HepG2 (cell line): Measurements from ENCODE around the gene RGS7. TPM values are rescaled to one million over a fixed set of nuclear protein-coding genes. Genes with fewer than 3 reads are reported as not detected.

Source experiments
- ATAC-seq: fragments of 200-7000 bp; cut with Tn5 transposase; 3 replicates; pipeline ENCODE4 v1.9.1; 2020; ENCODE audit warnings: mild to moderate bottlenecking, moderate library complexity
- BruUV-seq: library from RNA; stranded (reverse); fragments of 400-500 nt; replicated peaks from 2 replicates; lab custom pipeline; 2021; lab: Mats Ljungman, UMichigan
- CTCF ChIA-PET: fragments of 300-600 bp; formaldehyde crosslinking; extraction: SDS; loops from one replicate; lab custom pipeline; 2021; ENCODE audit warnings: low total read pairs, inconsistent platforms, low intra/inter-chr PET ratio; lab: Yijun Ruan, JAX
- POLR2A ChIA-PET: fragments of 350-600 bp; sonication (Branson Sonifier 250); formaldehyde crosslinking; loops from one replicate; lab custom pipeline; 2020; ENCODE audit warnings: antibody characterized with exemption, inconsistent platforms; lab: Yijun Ruan, JAX
- DNase-seq: peaks from one replicate; pipeline ENCODE4 v3.0.0-alpha.2; 2015; ENCODE audit warnings: low spot score
- FAIRE-seq: peaks from 3 replicates; lab custom pipeline; 2011; peaks lifted over from hg19 to GRCh38; lab: Jason Lieb, UNC
- H2AFZ ChIP-seq: one replicate; pipeline ENCODE4 v1.6.1; 2011; ENCODE audit warnings: low read length, inconsistent platforms
- H3K27ac ChIP-seq: fragments of 300-600 bp; 3 replicates; pipeline ENCODE4 v1.8.0; 2011; ENCODE audit warnings: mixed run types, mild to moderate bottlenecking, mixed read lengths, low read length, inconsistent platforms; ENCODE audit not compliant: insufficient read depth; ENCODE audit errors: extremely low read length
- H3K27me3 ChIP-seq, 2 experiments: fragments of 200-600 bp in 1 of 2; 2 replicates in 1 of 2; 3 replicates in 1 of 2; pipeline versions ENCODE4 v1.6.0 to v1.8.0; 2011; ENCODE audit warnings: low read length in 2 of 2, mild to moderate bottlenecking in 2 of 2, moderate library complexity in 2 of 2, inconsistent platforms in 1 of 2; ENCODE audit not compliant: insufficient read depth in 2 of 2, control insufficient read depth in 1 of 2
- H3K36me3 ChIP-seq, 2 experiments: fragments of 200-600 bp in 1 of 2; replicated peaks in 1 of 2; 2 replicates in 1 of 2; 3 replicates in 1 of 2; pipeline versions ENCODE4 v1.5.1 to v1.8.0; 2011; ENCODE audit warnings: low read length in 2 of 2, inconsistent platforms in 1 of 2; ENCODE audit not compliant: insufficient read depth in 2 of 2, control insufficient read depth in 1 of 2
- H3K4me1 ChIP-seq: 2 replicates; pipeline ENCODE4 v1.5.1; 2012; ENCODE audit warnings: low read length, inconsistent platforms; ENCODE audit not compliant: insufficient read depth
- H3K4me2 ChIP-seq: 2 replicates; pipeline ENCODE4 v1.6.0; 2011; ENCODE audit warnings: low read depth, low read length, inconsistent platforms
- H3K4me3 ChIP-seq, 3 experiments: fragments of 200-600 bp in 1 of 3; sonication (generic), shearing (Covaris generic) in 1 of 3; replicated peaks in 1 of 3; 2 replicates each; pipeline ENCODE4 v1.5.1; 2011 to 2016; ENCODE audit warnings: low read length in 3 of 3, inconsistent platforms in 2 of 3, low read depth in 2 of 3, mild to moderate bottlenecking in 2 of 3, control low read depth in 1 of 3, mixed read lengths in 1 of 3; ENCODE audit not compliant: insufficient read depth in 1 of 3
- H3K79me2 ChIP-seq: one replicate; pipeline ENCODE4 v1.6.1; 2011; ENCODE audit warnings: low read length, inconsistent platforms; ENCODE audit not compliant: insufficient read depth
- H3K9ac ChIP-seq: 2 replicates; pipeline ENCODE4 v1.6.0; 2011; ENCODE audit warnings: mild to moderate bottlenecking, low read depth, low read length, inconsistent platforms; ENCODE audit not compliant: insufficient read depth
- H3K9me3 ChIP-seq: 2 replicates; pipeline ENCODE4 v1.5.1; 2012; ENCODE audit warnings: mild to moderate bottlenecking, low read length
- H4K20me1 ChIP-seq: 2 replicates; pipeline ENCODE4 v1.6.0; 2011; ENCODE audit warnings: inconsistent platforms, mild to moderate bottlenecking, low read length, moderate library complexity; ENCODE audit not compliant: insufficient read depth
- BCL6 ChIP-seq: IDR thresholded peaks from 2 replicates; pipeline ENCODE4 v1.6.1; 2016; ENCODE audit warnings: missing genetic modification reagents, missing compliant biosample characterization
- DMAP1 ChIP-seq: IDR thresholded peaks from 2 replicates; pipeline ENCODE4 v1.6.1; 2016
- FOXJ3 ChIP-seq: sonication (generic); formaldehyde crosslinking; IDR thresholded peaks from 2 replicates; pipeline ENCODE4 v1.4.0; 2020; ENCODE audit warnings: missing genetic modification reagents, mild to moderate bottlenecking, borderline replicate concordance
- HMG20A ChIP-seq: IDR thresholded peaks from 2 replicates; pipeline ENCODE4 v1.6.1; 2016; ENCODE audit warnings: borderline replicate concordance
- HNF4A ChIP-seq: sonication (generic); formaldehyde crosslinking; IDR thresholded peaks from 2 replicates; pipeline ENCODE4 v1.4.0; 2020; ENCODE audit warnings: missing genetic modification reagents
- IKZF1 ChIP-seq: fragments of 450-650 bp; IDR thresholded peaks from 2 replicates; pipeline ENCODE4 v1.7.1; 2016
- NKX3-1 ChIP-seq: sonication (generic); formaldehyde crosslinking; IDR thresholded peaks from 2 replicates; pipeline ENCODE4 v1.5.0; 2020; ENCODE audit warnings: missing genetic modification reagents
- POLR2G ChIP-seq: fragments of 200-400 bp; formaldehyde crosslinking; IDR thresholded peaks from 2 replicates; pipeline ENCODE4 v1.6.1; 2018; ENCODE audit warnings: mild to moderate bottlenecking, low read depth, low read length, moderate library complexity
- RARG ChIP-seq: sonication (generic); formaldehyde crosslinking; IDR thresholded peaks from 2 replicates; pipeline ENCODE4 v1.4.0; 2020; ENCODE audit warnings: low read depth, mild to moderate bottlenecking, missing genetic modification reagents
- RBM22 ChIP-seq: fragments of 200-400 bp; formaldehyde crosslinking; optimal IDR thresholded peaks from 2 replicates; pipeline ENCODE3; 2017; ENCODE audit warnings: mild to moderate bottlenecking, low read length, moderate library complexity
- TCF7 ChIP-seq: sonication (generic); IDR thresholded peaks from 2 replicates; pipeline ENCODE4 v1.6.1; 2016; ENCODE audit warnings: antibody characterized with exemption, low read depth
- THAP11 ChIP-seq: IDR thresholded peaks from 2 replicates; pipeline ENCODE4 v1.6.1; 2016; ENCODE audit warnings: missing biosample characterization, missing genetic modification reagents
- ZBTB42 ChIP-seq: sonication (generic); formaldehyde crosslinking; IDR thresholded peaks from 2 replicates; pipeline ENCODE4 v1.5.0; 2020; ENCODE audit warnings: mild to moderate bottlenecking, missing genetic modification reagents
- ZNF232 ChIP-seq: sonication (generic); formaldehyde crosslinking; IDR thresholded peaks from 2 replicates; pipeline ENCODE4 v1.4.0; 2020; ENCODE audit warnings: missing genetic modification reagents, borderline replicate concordance
- ZNF282 ChIP-seq: fragments of 450-650 bp; IDR thresholded peaks from 2 replicates; pipeline ENCODE4 v1.6.1; 2018; ENCODE audit not compliant: partially characterized antibody
- ZNF616 ChIP-seq: sonication (generic); formaldehyde crosslinking; IDR thresholded peaks from 2 replicates; pipeline ENCODE4 v1.5.0; 2020; ENCODE audit warnings: low read depth, mild to moderate bottlenecking, missing genetic modification reagents
- WGBS: methylation state at CpG from one replicate; pipeline ENCODE4 v1.1.6; 2017; ENCODE audit warnings: low lambda C conversion rate; 5-methylcytosine and 5-hydroxymethylcytosine counted together
- in situ Hi-C: cut with HindIII; loops from 2 replicates; pipeline ENCODE4 v1.10.0; 2017; ENCODE audit warnings: low pct_unique_long_range_greater_than_20kb; ENCODE audit not compliant: extremely low pct_ligation_motif_present
- intact Hi-C: fragments of 100-400 bp; cut with micrococcal nuclease; formaldehyde crosslinking; loops from one replicate; pipeline ENCODE4 v1.10.0; 2022; ENCODE audit not compliant: unreplicated experiment
- polyA plus RNA-seq, 8 experiments: library from polyadenylated mRNA; depleted of rRNA in 3 of 8; stranded (reverse) in 7 of 8; unstranded in 1 of 8; fragments of >200 nt; fragmentation: Illumina TruSeq in 4 of 8; extraction: Trizol in 4 of 8; gene quantifications; 2 replicates each; pipeline versions ENCODE4 v1.2.1 to v1.2.3, GENCODE V29; 2011 to 2016; ENCODE audit warnings: low read depth in 4 of 8, missing spikeins in 1 of 8, mixed read lengths in 1 of 8; ENCODE audit not compliant: insufficient read depth in 1 of 8
- total RNA-seq, 5 experiments: library from RNA; depleted of rRNA; stranded (reverse); fragments of >200 nt; fragmentation: Illumina TruSeq; extraction: Trizol; gene quantifications; 2 replicates each; pipeline ENCODE4 v1.2.3, GENCODE V29; 2016; ENCODE audit warnings: low read depth in 1 of 5
- TF ChIP-seq, protein P1 (sequence below): sonication (generic); formaldehyde crosslinking; IDR thresholded peaks from 2 replicates; pipeline ENCODE4 v1.4.0; 2020; ENCODE audit warnings: missing genetic modification reagents, borderline replicate concordance
- TF ChIP-seq, protein P2 (sequence below): sonication (generic); formaldehyde crosslinking; IDR thresholded peaks from 2 replicates; pipeline ENCODE4 v1.9.0; 2021; ENCODE audit warnings: missing genetic modification reagents, borderline replicate concordance
- TF ChIP-seq, protein P3 (sequence below): sonication (generic); formaldehyde crosslinking; IDR thresholded peaks from 2 replicates; pipeline ENCODE4 v1.5.0; 2020; ENCODE audit warnings: missing genetic modification reagents, mild to moderate bottlenecking, borderline replicate concordance

Gene RGS7
- total and polyA plus RNA-seq, 2 of the 13 experiments (the other 11 are each of a cell fraction or from before 2014, with no cell fraction given) = not detected

DNA sequence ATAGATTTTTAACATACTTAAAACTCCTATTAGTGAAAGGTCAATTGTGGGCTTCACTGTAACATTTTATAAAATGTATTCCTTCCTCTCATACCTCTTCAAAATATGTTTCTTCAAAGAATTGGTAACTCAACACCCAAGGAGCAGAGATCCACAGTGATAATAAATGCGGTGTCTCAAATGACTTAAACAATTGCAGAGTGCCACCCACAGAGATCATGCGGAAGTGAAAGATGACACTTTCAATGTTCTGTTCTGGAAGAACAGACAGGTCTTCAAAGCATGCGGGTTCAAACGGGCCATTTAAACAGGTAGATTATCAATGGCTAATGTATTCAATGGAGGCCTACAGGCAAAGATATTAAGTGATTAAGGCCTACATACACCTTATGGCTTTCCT, 588.0 kb downstream of the RGS7 start:
- FAIRE-seq = no peak
- Histone ChIP-seq H3K4me1 (no peaks in the 10 kb centered on the region), H3K9ac (no peak overlapping the region), H3K27me3 (no peaks in the 10 kb centered on the region; a peak in 1 of 5 replicates), H3K36me3 (no peaks in the 10 kb centered on the region), H4K20me1 (no peaks in the 10 kb centered on the region), H3K27ac (no peak overlapping the region), H3K4me3 (no peak overlapping the region), H2AFZ (no peak overlapping the region), H3K4me2 (no peak overlapping the region), H3K79me2 (no peaks in the 10 kb centered on the region), H3K9me3 (no peaks in the 10 kb centered on the region)
- intact Hi-C loops = no loop called here
- BruUV-seq = no TSS peak
- 30% methylated on average over 4 of the region's 4 CpGs for WGBS
- ATAC-seq = no peak
- in situ Hi-C loops = no loop called here
- CTCF ChIA-PET = no interaction called here
- DNase-seq = no peak
- POLR2A ChIA-PET = no interaction called here
- TF ChIP-seq, protein P1, sequence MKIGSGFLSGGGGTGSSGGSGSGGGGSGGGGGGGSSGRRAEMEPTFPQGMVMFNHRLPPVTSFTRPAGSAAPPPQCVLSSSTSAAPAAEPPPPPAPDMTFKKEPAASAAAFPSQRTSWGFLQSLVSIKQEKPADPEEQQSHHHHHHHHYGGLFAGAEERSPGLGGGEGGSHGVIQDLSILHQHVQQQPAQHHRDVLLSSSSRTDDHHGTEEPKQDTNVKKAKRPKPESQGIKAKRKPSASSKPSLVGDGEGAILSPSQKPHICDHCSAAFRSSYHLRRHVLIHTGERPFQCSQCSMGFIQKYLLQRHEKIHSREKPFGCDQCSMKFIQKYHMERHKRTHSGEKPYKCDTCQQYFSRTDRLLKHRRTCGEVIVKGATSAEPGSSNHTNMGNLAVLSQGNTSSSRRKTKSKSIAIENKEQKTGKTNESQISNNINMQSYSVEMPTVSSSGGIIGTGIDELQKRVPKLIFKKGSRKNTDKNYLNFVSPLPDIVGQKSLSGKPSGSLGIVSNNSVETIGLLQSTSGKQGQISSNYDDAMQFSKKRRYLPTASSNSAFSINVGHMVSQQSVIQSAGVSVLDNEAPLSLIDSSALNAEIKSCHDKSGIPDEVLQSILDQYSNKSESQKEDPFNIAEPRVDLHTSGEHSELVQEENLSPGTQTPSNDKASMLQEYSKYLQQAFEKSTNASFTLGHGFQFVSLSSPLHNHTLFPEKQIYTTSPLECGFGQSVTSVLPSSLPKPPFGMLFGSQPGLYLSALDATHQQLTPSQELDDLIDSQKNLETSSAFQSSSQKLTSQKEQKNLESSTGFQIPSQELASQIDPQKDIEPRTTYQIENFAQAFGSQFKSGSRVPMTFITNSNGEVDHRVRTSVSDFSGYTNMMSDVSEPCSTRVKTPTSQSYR = no peak
- TF ChIP-seq RBM22 (no peak), ZBTB42 (CRISPR knock-in tag) (no peak), ZNF616 (CRISPR knock-in tag) (no peak), THAP11 (CRISPR knock-in tag) (no peak), TCF7 (no peak), ZNF282 (no peak), DMAP1 (CRISPR knock-in tag) (no peak), RARG (CRISPR knock-in tag) (no peak), POLR2G (no peak), IKZF1 (no peak), BCL6 (CRISPR knock-in tag) (no peak), HMG20A (CRISPR knock-in tag) (no peak), NKX3-1 (CRISPR knock-in tag) (no peak), ZNF232 (CRISPR knock-in tag) (no peak), FOXJ3 (no peak), HNF4A (CRISPR knock-in tag) (no peak)
- TF ChIP-seq, protein P2, sequence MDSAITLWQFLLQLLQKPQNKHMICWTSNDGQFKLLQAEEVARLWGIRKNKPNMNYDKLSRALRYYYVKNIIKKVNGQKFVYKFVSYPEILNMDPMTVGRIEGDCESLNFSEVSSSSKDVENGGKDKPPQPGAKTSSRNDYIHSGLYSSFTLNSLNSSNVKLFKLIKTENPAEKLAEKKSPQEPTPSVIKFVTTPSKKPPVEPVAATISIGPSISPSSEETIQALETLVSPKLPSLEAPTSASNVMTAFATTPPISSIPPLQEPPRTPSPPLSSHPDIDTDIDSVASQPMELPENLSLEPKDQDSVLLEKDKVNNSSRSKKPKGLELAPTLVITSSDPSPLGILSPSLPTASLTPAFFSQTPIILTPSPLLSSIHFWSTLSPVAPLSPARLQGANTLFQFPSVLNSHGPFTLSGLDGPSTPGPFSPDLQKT (CRISPR knock-in tag) = no peak
- TF ChIP-seq, protein P3, sequence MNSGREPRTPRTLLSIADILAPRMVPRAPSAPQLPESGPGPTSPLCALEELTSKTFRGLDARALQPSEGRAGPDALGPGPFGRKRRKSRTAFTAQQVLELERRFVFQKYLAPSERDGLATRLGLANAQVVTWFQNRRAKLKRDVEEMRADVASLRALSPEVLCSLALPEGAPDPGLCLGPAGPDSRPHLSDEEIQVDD (CRISPR knock-in tag) = no peak
